Neural progenitor cell (in vitro differentiated cells): Measurements from ENCODE around the gene MAML3. TPM values are rescaled to one million over a fixed set of nuclear protein-coding genes. Genes with fewer than 3 reads are reported as not detected.

Source experiments
- DNase-seq: peaks from one replicate; pipeline ENCODE4 v3.0.0-alpha.2; 2016; ENCODE audit warnings: low spot score
- H2AFZ ChIP-seq: fragments of 200-600 bp; sonication (generic); replicated peaks from 2 replicates; pipeline ENCODE4 v1.6.1; 2016; ENCODE audit warnings: antibody characterized with exemption
- H3F3A ChIP-seq: fragments of 200-600 bp; sonication (generic); 2 replicates; pipeline ENCODE4 v1.6.1; 2016; ENCODE audit warnings: antibody characterized with exemption, low read depth
- H3K27ac ChIP-seq: fragments of 200-600 bp; sonication (generic); 2 replicates; pipeline ENCODE4 v1.5.1; 2016; ENCODE audit warnings: mild to moderate bottlenecking
- H3K27me3 ChIP-seq: fragments of 200-600 bp; sonication (generic); 2 replicates; pipeline ENCODE4 v1.6.1; 2016; ENCODE audit warnings: mild to moderate bottlenecking, moderate library complexity
- H3K36me3 ChIP-seq: fragments of 200-600 bp; sonication (generic); 2 replicates; pipeline ENCODE4 v1.5.1; 2016
- H3K4me1 ChIP-seq: fragments of 200-600 bp; sonication (generic); 2 replicates; pipeline ENCODE4 v1.6.1; 2016; ENCODE audit warnings: mixed run types
- H3K4me2 ChIP-seq: fragments of 200-600 bp; sonication (generic); 2 replicates; pipeline ENCODE4 v1.6.1; 2016
- H3K4me3 ChIP-seq: fragments of 200-600 bp; sonication (generic); 2 replicates; pipeline ENCODE4 v1.5.1; 2016
- H3K79me2 ChIP-seq: fragments of 200-600 bp; sonication (generic); 2 replicates; pipeline ENCODE4 v1.6.1; 2016; ENCODE audit warnings: low read depth
- H3K9ac ChIP-seq: fragments of 200-600 bp; sonication (generic); 2 replicates; pipeline ENCODE4 v1.6.1; 2016
- H3K9me3 ChIP-seq: fragments of 200-600 bp; sonication (generic); 2 replicates; pipeline ENCODE4 v1.5.1; 2016; ENCODE audit warnings: low read depth
- H4K20me1 ChIP-seq: fragments of 200-600 bp; sonication (generic); 2 replicates; pipeline ENCODE4 v1.6.1; 2016; ENCODE audit warnings: low read depth
- H3K27ac Mint-ChIP-seq: 3 replicates; pipeline ENCODE4 v1.8.0; 2021; ENCODE audit warnings: mixed read lengths
- H3K27me3 Mint-ChIP-seq: 2 replicates; pipeline ENCODE4 v1.8.0; 2022; ENCODE audit warnings: low read depth, mild to moderate bottlenecking, inconsistent platforms, moderate library complexity, mixed read lengths; ENCODE audit not compliant: insufficient read depth
- H3K36me3 Mint-ChIP-seq: 3 replicates; pipeline ENCODE4 v1.8.0; 2021; ENCODE audit warnings: mixed read lengths
- H3K4me1 Mint-ChIP-seq: 3 replicates; pipeline ENCODE4 v1.8.0; 2021; ENCODE audit warnings: mixed read lengths
- H3K4me3 Mint-ChIP-seq: 3 replicates; pipeline ENCODE4 v1.8.0; 2021; ENCODE audit warnings: mild to moderate bottlenecking, moderate library complexity, mixed read lengths
- H3K9me3 Mint-ChIP-seq: 3 replicates; pipeline ENCODE4 v1.8.0; 2020; ENCODE audit warnings: mixed read lengths
- CTCF ChIP-seq: fragments of 200-600 bp; sonication (generic); IDR thresholded peaks from 2 replicates; pipeline ENCODE4 v1.5.1; 2017; ENCODE audit warnings: antibody characterized with exemption, mild to moderate bottlenecking
- EZH2 ChIP-seq: fragments of 200-600 bp; sonication (generic); IDR thresholded peaks from 2 replicates; pipeline ENCODE4 v1.6.1; 2017; ENCODE audit warnings: antibody characterized with exemption, mild to moderate bottlenecking, moderate library complexity
- EZH2phosphoT487 ChIP-seq: fragments of 200-600 bp; sonication (generic); IDR thresholded peaks from 2 replicates; pipeline ENCODE4 v1.6.1; 2017; ENCODE audit warnings: antibody characterized with exemption
- total RNA-seq: library from RNA; depleted of rRNA; stranded (reverse); fragments of >200 nt; gene quantifications from 2 replicates; pipeline ENCODE4 v1.2.3, GENCODE V29; 2015; ENCODE audit warnings: low replicate concordance

Gene MAML3
- total RNA-seq, 1 donor from 2014 or later, result 14.4 TPM

DNA sequence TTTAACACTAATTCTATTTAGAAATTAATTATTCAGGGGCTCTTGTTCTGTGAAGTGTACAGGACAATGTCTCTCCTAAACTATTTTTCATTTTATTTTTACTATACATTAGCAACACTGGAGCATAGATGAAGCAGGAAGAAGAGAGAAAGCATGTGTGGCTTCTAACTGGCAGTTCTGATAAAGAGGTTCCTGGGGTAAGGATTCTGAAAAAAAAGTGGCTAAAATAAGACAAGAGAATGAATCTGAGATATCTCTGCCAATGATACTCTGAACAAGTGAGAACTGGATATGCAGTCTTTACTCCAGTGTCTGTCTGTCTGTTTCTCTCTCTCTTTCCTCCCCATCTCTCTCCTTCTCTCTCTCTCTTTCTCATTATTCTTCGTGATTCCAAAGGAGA lies 125.9 kb downstream of the MAML3 start:
- H3K36me3 ChIP-seq, result no peaks in the 10 kb centered on the region
- no peaks in the 10 kb centered on the region for H3K27me3 ChIP-seq
- H2AFZ ChIP-seq, result no peak overlapping the region
- no peaks in the 10 kb centered on the region for H3K9me3 ChIP-seq
- H3K36me3 Mint-ChIP-seq, result no peaks in the 10 kb centered on the region
- H3K4me2 ChIP-seq, result no peak overlapping the region
- no peaks in the 10 kb centered on the region for H3K9me3 Mint-ChIP-seq
- H3K27ac ChIP-seq, result no peak overlapping the region
- H3K79me2 ChIP-seq, result no peaks in the 10 kb centered on the region
- H3K27ac Mint-ChIP-seq, result no peak overlapping the region
- no peaks in the 10 kb centered on the region for H4K20me1 ChIP-seq
- DNase-seq, result no peak
- TF ChIP-seq EZH2 (no peak), EZH2phosphoT487 (no peak), CTCF (no peak)
- no peak overlapping the region for H3K9ac ChIP-seq
- H3K27me3 Mint-ChIP-seq, result peaks cover 3% of the 10 kb centered on the region
- no peaks in the 10 kb centered on the region for H3F3A ChIP-seq
- H3K4me3 Mint-ChIP-seq, result no peak overlapping the region
- no peaks in the 10 kb centered on the region for H3K4me1 ChIP-seq
- H3K4me3 ChIP-seq, result no peak overlapping the region
- peaks cover 6% of the 10 kb centered on the region for H3K4me1 Mint-ChIP-seq

DNA sequence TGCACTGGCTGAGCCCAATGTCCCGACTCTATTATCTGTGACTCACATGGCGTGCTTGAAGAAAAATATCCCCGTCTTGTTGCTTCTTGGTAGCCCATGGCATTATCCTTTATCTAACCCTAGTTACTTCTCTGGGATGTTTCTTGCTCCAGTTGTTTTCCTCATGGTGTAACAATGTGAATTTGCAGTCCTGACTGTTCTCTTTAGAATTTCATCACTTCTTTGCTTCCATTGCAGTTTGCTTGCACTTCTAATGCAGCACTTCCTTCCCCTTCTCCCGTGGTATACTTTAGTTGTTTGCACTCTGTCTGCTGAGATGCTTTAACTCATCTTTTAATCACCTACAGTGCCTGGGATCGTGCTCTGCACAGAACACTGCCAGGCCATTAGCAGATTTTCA lies 126.9 kb downstream of the MAML3 start:
- Histone ChIP-seq H2AFZ (no peak overlapping the region), H3K27ac (no peak overlapping the region), H3K79me2 (no peaks in the 10 kb centered on the region), H3K9ac (no peak overlapping the region), H3K4me1 (no peaks in the 10 kb centered on the region), H3K27me3 (no peaks in the 10 kb centered on the region), H4K20me1 (no peaks in the 10 kb centered on the region), H3F3A (no peaks in the 10 kb centered on the region), H3K36me3 (no peaks in the 10 kb centered on the region), H3K4me2 (no peak overlapping the region), H3K9me3 (no peaks in the 10 kb centered on the region), H3K4me3 (no peak overlapping the region)
- no peaks in the 10 kb centered on the region for H3K9me3 Mint-ChIP-seq
- H3K4me1 Mint-ChIP-seq, result peaks cover 6% of the 10 kb centered on the region
- DNase-seq, result no peak
- H3K4me3 Mint-ChIP-seq, result no peak overlapping the region
- H3K27ac Mint-ChIP-seq, result no peak overlapping the region
- peaks cover 3% of the 10 kb centered on the region for H3K27me3 Mint-ChIP-seq
- TF ChIP-seq EZH2phosphoT487, result no peak
- TF ChIP-seq EZH2, result no peak
- no peak for TF ChIP-seq CTCF
- no peaks in the 10 kb centered on the region for H3K36me3 Mint-ChIP-seq

DNA sequence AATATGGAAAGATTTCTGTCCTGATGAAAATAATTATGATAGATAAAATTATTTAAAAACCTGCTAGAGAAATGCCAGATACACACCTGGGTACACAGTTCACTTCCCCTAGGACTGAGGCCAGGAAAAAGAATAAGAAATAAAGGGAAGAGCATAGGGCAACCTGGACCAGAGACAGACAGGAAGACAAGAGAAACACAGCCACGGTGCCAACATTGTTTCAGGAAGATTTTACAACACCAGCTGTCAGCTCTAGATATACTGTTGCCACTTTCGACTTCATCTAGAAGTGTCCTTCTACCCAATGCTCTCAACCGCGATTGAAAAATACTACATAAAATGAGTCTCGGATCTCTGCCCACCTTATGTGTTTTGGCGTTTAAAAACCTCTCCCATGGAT lies 128.5 kb downstream of the MAML3 start:
- no peak overlapping the region for H3K4me3 ChIP-seq
- H3K27ac ChIP-seq, result no peak overlapping the region
- Mint-ChIP-seq H3K9me3 (no peaks in the 10 kb centered on the region), H3K36me3 (no peaks in the 10 kb centered on the region), H3K27ac (no peak overlapping the region), H3K27me3 (peaks cover under 1% of the 10 kb centered on the region), H3K4me1 (peaks cover 8% of the 10 kb centered on the region), H3K4me3 (no peak overlapping the region)
- DNase-seq, result no peak
- H3K4me2 ChIP-seq, result no peak overlapping the region
- no peaks in the 10 kb centered on the region for H4K20me1 ChIP-seq
- H3K9ac ChIP-seq, result no peak overlapping the region
- no peaks in the 10 kb centered on the region for H3K4me1 ChIP-seq
- H3F3A ChIP-seq, result no peaks in the 10 kb centered on the region
- H3K36me3 ChIP-seq, result no peaks in the 10 kb centered on the region
- H3K27me3 ChIP-seq, result no peaks in the 10 kb centered on the region
- H3K9me3 ChIP-seq, result no peaks in the 10 kb centered on the region
- TF ChIP-seq EZH2 (no peak), EZH2phosphoT487 (no peak), CTCF (no peak)
- no peak overlapping the region for H2AFZ ChIP-seq
- no peaks in the 10 kb centered on the region for H3K79me2 ChIP-seq
